Measurements from ENCODE around the gene ATCAY. TPM values are rescaled to one million over a fixed set of nuclear protein-coding genes. Genes with fewer than 3 reads are reported as not detected.

Gene ATCAY, protein sequence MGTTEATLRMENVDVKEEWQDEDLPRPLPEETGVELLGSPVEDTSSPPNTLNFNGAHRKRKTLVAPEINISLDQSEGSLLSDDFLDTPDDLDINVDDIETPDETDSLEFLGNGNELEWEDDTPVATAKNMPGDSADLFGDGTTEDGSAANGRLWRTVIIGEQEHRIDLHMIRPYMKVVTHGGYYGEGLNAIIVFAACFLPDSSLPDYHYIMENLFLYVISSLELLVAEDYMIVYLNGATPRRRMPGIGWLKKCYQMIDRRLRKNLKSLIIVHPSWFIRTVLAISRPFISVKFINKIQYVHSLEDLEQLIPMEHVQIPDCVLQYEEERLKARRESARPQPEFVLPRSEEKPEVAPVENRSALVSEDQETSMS
- 10 to 100 TPM in 1 of 12 donors, 1 to 10 TPM in 4, under 1 TPM in 6, not detected in 1; 0.13 to 27.3 (median 0.93) TPM for polyA plus RNA-seq (ENCODE audit: insufficient read length in 12 of 12)
- long read RNA-seq, donor 1, full-length matches to known transcripts: 4 of 4 reads
- long read RNA-seq, donor 1, partial matches to known transcripts: 0 of 4 reads
- long read RNA-seq, donor 1, other reads (novel, unspliced or antisense): 0 of 4 reads
- long read RNA-seq, donor 2, partial matches to known transcripts: 2,069 of 2,574 reads
- long read RNA-seq, donor 2, other reads (novel, unspliced or antisense): 505 of 2,574 reads
- long read RNA-seq, donor 3: 0 reads
- long read RNA-seq, donor 4: 0 reads
- long read RNA-seq, donor 5: 0 reads
- long read RNA-seq, donor 6: 0 reads
- long read RNA-seq, donor 7: 0 reads
- long read RNA-seq, donor 8, partial matches to known transcripts: 15 of 33 reads
- long read RNA-seq, donor 8, other reads (novel, unspliced or antisense): 18 of 33 reads
- long read RNA-seq, donor 9: 0 reads
- long read RNA-seq, donor 10: 0 reads
- long read RNA-seq, donor 11, partial matches to known transcripts: 1,661 of 2,115 reads
- long read RNA-seq, donor 11, other reads (novel, unspliced or antisense): 454 of 2,115 reads

- no peak for DNase-seq
Measured at GRCh38 chr19:3880471-3881271, at the start of gene ATCAY. TSS of gene ATCAY (plus strand) at chr19:3880685. CDS start at chr19:3885768, 5,083 bp downstream.

DNA sequence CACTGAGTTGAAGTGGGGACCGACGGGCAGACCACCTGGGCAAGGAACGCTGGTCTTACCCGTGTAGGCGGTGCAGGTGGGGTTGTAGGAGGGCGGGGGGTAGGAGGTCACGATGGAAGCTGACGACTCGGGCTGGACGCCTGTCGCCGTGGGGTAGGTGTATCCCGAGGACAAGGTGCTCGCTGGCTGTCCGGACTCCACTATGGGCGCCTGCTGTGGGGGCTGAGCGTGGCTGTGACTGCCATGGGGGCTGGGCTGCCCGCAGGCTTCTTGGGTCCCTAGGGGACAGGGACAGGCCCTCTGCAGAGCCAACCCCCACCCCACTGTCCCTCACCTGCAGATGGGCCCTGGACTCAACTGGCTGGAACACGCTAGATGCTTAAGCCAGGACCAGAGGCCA lies 48.9 kb upstream of the ATCAY start:
- no peak for DNase-seq

DNA sequence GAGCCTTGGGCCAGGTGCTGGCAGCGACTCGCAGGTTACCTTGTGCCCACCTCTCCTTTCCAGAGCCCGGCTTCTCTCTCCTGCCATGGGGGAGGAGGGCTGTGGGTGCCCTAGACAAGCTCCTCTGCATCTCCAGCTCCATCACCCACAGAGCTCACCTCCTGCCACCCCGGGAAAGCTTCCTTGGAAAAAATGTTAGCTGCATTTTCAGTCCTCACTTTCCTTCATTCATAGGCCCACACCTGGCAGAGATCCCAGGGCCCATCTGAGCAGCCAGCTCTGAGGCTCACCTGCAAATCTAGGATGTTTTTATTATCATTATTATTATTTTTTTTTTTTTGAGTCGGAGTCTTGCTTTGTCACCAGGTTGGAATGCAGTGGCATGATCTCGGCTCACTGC lies 48.5 kb upstream of the ATCAY start:
- DNase-seq: no peak

- DNase-seq: no peak
Measured at GRCh38 chr19:3833578-3834348, 46.7 kb upstream of the ATCAY start.

DNA sequence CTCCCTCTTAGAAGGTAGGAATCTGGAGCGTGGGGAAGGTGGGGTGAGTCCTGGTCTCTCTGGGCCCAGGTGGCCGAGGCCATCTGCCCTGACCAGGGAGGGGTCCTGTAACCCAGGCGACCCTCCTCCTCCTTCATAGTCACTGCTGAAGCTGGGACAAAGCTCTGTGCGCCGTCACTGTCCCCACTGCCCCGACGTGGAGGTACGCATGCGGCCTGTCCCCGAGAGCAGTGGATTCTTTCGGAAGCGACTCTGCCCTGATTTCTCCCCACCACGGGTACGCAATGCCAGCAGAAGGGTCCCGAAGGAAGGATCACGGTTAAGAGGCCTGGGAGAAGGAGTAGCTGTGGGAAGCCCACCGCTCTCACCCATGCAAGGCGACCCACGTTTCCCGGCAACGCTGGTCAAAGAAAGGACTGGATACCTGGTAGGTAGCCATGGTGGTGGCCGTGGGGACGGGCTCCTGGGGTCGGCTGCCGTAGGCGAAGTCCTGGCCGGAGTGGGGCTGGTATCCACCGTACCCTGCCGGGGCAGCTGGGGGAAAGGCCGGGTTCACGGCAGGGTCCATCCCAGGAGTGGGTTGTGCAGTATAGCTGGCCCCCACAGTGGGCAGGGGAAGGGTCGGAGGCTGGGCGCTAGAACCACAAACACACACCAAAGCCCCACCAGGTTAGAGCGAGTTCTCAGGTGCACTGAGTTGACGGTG lies 46.0 kb upstream of the ATCAY start:
- no peak for DNase-seq

GRCh38 chr19:3835055-3835435 lies 45.4 kb upstream of the ATCAY start:
- no peak for DNase-seq

DNA sequence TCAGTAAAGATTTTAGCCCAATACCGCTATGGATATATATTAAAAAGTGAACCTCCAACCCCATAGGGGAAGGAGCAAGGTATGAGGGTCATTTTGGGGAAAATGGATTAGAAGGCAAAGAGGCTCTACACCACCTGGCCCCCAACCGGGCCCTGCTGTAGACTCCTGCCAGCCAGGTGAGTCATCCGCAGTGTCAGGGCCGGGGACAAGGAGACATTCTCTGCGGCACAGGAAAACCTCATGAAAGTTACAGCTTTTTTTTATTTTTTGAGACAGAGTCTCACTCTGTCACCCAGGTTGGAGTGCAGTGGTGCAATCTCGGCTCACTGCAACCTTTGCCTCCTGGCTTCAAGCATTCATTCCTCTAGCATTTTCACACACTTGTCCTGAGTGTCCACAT lies 43.6 kb upstream of the ATCAY start:
- DNase-seq: no peak

DNA sequence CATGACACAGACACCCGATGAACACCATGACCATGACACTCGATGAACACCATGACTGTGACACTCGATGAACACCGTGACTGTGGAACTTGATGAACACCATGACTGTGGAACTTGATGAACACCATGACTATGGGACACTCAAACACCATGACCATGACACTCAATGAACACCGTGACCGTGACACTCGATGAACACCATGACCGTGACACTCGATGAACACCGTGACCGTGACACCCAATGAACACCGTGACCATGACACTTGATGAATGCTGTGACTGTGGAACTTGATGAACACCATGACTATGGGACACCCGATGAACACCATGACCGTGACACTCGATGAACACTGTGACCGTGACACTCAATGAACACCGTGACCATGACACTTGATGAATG lies 43.2 kb upstream of the ATCAY start:
- no peak for DNase-seq

- DNase-seq: no peak
Measured at GRCh38 chr19:3837922-3838321, 42.6 kb upstream of the ATCAY start.

DNA sequence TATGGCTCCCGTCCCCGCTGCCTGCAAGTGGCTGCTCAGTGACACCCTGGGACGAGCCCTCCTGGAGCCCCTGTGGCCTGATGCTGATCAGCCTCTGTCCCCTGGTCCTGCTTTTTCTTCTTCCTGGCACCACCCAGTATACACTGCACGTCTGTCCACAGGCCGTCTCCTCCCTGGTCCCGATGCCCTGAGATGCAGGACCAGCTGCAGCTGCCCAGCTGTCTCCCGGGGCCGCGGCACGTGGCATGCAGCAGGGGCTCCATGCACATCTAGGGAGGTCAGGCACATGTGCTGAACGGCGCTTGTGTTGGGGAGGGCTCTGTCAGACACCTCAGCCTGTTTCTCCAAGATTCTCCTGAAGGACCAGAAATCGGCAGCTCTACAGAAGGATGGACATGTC lies 41.8 kb upstream of the ATCAY start:
- DNase-seq: no peak

- no peak for DNase-seq
Measured at GRCh38 chr19:3839941-3840340, 40.5 kb upstream of the ATCAY start.

GRCh38 chr19:3840804-3841203 lies 39.7 kb upstream of the ATCAY start:
- no peak for DNase-seq

GRCh38 chr19:3842948-3843347 lies 37.5 kb upstream of the ATCAY start:
- no peak for DNase-seq

DNA sequence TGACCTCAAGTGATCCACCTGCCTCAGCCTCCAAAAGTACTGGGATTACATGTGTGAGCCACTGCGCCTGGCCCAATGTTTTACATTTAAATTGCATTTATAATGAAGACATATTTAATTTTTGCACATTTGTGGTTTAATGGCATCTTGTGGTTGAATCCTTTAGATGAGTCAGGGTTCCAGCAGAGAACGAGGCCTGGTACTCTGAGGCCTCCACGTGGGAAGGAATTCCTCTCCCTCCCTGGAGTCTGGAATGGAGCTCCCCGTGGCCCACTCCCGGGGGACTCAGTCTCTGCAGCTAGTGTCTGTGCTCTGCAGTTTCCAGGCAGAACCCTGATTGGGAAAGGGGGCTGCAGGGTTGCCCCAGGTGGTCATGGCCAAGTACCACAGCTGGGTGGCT lies 35.9 kb upstream of the ATCAY start:
- DNase-seq: no peak

- DNase-seq: no peak
Measured at GRCh38 chr19:3849092-3849491, 31.4 kb upstream of the ATCAY start.

DNA sequence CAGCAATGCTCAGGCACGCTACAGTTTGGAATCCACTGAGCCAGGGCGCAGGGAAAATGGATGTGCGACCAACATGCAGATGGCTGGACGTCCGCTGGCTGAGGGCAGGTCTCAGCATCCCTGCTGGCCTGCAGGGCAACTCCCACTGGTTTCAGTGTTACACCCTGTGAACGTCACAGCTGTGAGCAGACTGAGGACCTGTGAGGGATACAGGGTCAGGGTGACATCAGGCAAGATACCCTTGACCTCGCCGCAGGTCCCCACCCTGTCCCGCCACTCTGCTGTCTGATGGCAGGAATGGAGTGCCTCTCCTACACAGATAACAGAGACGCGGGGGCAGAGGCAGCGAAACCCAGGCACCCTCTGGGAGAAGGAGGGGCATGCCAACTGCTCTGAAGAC lies 30.7 kb upstream of the ATCAY start:
- DNase-seq: no peak

DNA sequence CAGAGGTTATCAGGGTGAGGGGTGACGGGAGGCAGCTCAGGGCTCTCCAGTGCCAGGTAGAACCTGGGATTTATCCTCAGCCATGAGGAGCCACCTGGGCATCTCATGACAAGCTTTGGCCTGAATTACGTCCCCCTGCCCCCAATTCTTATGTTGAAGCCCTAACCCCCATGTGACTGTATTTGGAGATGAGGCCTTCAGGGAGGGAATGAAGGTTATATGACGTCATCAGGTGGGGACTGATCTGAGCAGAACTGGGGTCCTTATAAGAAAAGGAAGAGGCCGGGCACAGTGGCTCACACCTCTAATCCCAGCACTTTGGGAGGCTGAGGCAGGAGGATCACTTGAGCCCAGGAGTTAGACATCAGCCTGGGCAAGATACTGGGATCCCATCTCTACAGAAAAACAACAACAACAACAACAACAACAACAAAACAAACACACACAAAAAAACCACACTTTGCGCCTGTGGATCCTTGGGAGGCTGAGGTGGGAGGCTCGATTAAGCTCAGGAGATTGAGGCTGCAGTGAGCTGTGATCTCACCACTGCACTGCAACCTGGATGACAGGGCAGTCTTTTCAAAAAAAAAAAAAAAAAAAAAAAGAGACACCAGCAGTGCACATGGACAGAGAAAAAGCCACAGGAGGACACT lies 30.0 kb upstream of the ATCAY start:
- no peak for DNase-seq

- DNase-seq: no peak
Measured at GRCh38 chr19:3851254-3852176, 29.0 kb upstream of the ATCAY start.

- DNase-seq: no peak
Measured at GRCh38 chr19:3852177-3852511, 28.3 kb upstream of the ATCAY start.
